ENCODE results near the gene NEGR1.

DNA sequence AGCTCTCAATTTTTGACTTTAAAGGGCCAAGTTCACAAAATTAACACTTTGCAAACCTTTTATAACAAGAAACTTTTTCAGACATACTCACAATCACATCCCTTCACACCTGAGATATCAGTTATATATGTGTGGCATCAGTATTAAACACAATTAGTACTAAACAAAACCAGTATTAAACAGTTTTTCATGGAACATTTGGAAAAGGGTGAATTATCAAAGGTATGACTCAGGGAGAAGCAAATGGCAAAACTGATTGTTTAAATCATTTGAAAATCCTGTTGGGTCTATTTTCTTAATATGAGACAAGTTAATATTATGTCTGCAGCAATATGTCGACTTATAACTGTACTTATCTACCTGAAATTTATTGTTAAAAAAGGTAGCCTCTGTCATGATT is 587.3 kb downstream of the NEGR1 start:
- TF ChIP-seq, protein P1, sequence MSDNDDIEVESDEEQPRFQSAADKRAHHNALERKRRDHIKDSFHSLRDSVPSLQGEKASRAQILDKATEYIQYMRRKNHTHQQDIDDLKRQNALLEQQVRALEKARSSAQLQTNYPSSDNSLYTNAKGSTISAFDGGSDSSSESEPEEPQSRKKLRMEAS (IDR thresholded peaks at IDR 0.05; ENCODE audit: insufficient read depth, insufficient read length), result no peak
- TF ChIP-seq CTCF (IDR thresholded peaks at IDR 0.05; ENCODE audit: extremely low read depth in 1 of 2, insufficient read depth in 1 of 2, low read depth in 1 of 2, low read length in 2 of 2) (no peak), POLR2A (IDR thresholded peaks at IDR 0.05; ENCODE audit: low read depth, low read length) (no peak), POLR2AphosphoS5 (IDR thresholded peaks at IDR 0.05; ENCODE audit: insufficient read depth, low read depth, low read length) (no peak), EZH2 (IDR thresholded peaks at IDR 0.05; ENCODE audit: borderline replicate concordance, low read depth, low read length, severe bottlenecking) (no peak), GATA2 (IDR thresholded peaks at IDR 0.05; ENCODE audit: insufficient read depth, insufficient read length, low read depth, low read length) (no peak), MYC (IDR thresholded peaks at IDR 0.05; ENCODE audit: low read depth, low read length) (no peak), FOS (IDR thresholded peaks at IDR 0.05; ENCODE audit: borderline replicate concordance, insufficient read depth, low read length) (no peak)
